H1 (cell line): ENCODE measurements around the gene THYN1. TPM values are rescaled to one million over a fixed set of nuclear protein-coding genes. Genes with fewer than 3 reads are reported as not detected.

Experiments
- ASH2L ChIP-seq: fragments of 200-600, 300-600 bp; sonication (generic); IDR thresholded peaks from one replicate; pipeline ENCODE4 v1.7.1; 2017; ENCODE audit warnings: low read length
- KDM1A ChIP-seq: fragments of 200-600, 300-600 bp; sonication (generic); IDR thresholded peaks from 2 replicates; pipeline ENCODE4 v1.7.1; 2016; ENCODE audit warnings: mild to moderate bottlenecking, low read length, borderline replicate concordance
- KDM4A ChIP-seq: IDR thresholded peaks from one replicate; pipeline ENCODE4 v1.7.1; 2012; ENCODE audit warnings: low read depth, mild to moderate bottlenecking, moderate library complexity, low read length, inconsistent platforms; ENCODE audit not compliant: severe bottlenecking
- POLR2A ChIP-seq, 2 experiments: IDR thresholded peaks; 1 replicate in 1 of 2; 2 replicates in 1 of 2; pipeline ENCODE4 v1.6.1; 2011; ENCODE audit warnings: low read depth in 2 of 2, low read length in 2 of 2, mild to moderate bottlenecking in 2 of 2; ENCODE audit errors: control extremely low read depth in 1 of 2
- POLR2AphosphoS5 ChIP-seq: IDR thresholded peaks from 2 replicates; pipeline ENCODE4 v1.6.1; 2011; ENCODE audit warnings: low read depth, low read length
- POU5F1 ChIP-seq: IDR thresholded peaks from 2 replicates; pipeline ENCODE4 v1.6.1; 2011; ENCODE audit warnings: low read depth, mild to moderate bottlenecking, low read length, moderate library complexity
- RBBP5 ChIP-seq: IDR thresholded peaks from 2 replicates; pipeline ENCODE4 v1.7.1; 2012; ENCODE audit warnings: low read depth, mild to moderate bottlenecking, inconsistent platforms, low read length, moderate library complexity, borderline replicate concordance
- RFX5 ChIP-seq: IDR thresholded peaks from 2 replicates; pipeline ENCODE4 v1.6.1; 2011; ENCODE audit warnings: low read depth, low read length, improper control_type of control experiment, borderline replicate concordance
- TCF12 ChIP-seq: IDR thresholded peaks from 2 replicates; pipeline ENCODE4 v1.6.1; 2011; ENCODE audit warnings: low read depth, mild to moderate bottlenecking, low read length
- TEAD4 ChIP-seq: IDR thresholded peaks from 2 replicates; pipeline ENCODE4 v1.6.1; 2012; ENCODE audit warnings: low read depth, low read length, inconsistent platforms, mixed read lengths
- polyA plus RNA-seq, 7 experiments: library from polyadenylated mRNA; depleted of rRNA in 3 of 7; stranded (reverse) in 5 of 7; unstranded in 2 of 7; fragments of >200 nt in 5 of 7; fragments of 200-250 nt in 2 of 7; gene quantifications; 1 replicate in 5 of 7; 2 replicates in 1 of 7; 4 replicates in 1 of 7; pipeline versions ENCODE4 v1.2.1 to v1.2.3, GENCODE V29; 2011 to 2013; ENCODE audit warnings: missing spikeins in 2 of 7, mixed read lengths in 2 of 7
- total RNA-seq: library from RNA; stranded (reverse); fragmentation: NEBNext Ultra II Directional; extraction: Animal tissue kit (Norgen Biotek cat#: 25700); gene quantifications from 2 replicates; pipeline ENCODE4 v1.2.1, GENCODE V29; 2021
- TF ChIP-seq, protein P1 (sequence below): fragments of 300-600 bp; sonication (generic); IDR thresholded peaks from 2 replicates; pipeline ENCODE4 v1.7.1; 2012; ENCODE audit warnings: low read length, moderate library complexity, mild to moderate bottlenecking, inconsistent platforms; ENCODE audit not compliant: insufficient replicate concordance

The THYN1 gene
- total and polyA plus RNA-seq, 2 of the 8 experiments (the other 6 are each of a cell fraction or from before 2014, with no cell fraction given): 77.3 to 95.1 TPM

DNA sequence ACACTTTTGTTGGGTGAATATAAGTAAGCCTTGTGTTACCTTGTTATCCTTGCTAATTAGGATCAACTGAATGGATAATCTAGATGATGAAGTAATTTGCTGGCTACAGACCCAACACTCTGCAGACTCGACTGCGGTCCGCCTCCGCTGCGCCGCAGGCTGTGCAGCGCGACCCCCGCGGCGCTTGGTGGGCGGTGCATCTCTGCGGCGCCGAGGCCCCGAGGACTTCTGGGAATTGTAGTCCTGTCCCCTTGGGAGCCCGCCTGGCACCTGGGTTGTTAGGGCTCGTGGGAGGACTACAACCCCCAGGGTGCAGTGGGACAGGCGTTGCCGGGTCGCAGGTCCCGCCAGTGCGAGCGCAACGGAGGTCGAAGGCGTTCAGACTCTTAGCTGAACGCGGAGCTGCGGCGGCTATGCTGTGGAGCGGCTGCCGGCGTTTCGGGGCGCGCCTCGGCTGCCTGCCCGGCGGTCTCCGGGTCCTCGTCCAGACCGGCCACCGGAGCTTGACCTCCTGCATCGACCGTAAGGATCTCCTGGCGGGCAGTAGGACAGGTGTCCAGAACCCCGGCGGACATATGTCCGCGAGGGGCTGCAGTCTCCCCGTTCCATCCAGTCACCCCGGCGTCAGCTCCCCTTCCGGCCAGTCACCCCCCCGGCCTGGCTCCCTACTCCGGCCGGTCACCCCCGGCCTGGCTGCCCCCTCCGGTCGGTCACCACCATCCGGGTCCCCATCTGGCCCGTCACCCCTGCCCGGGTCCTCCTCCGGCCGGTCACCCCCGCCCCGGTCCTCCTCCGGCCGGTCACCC is at the start of gene THYN1, which contains the start of gene ACAD8 (continued):
- TF ChIP-seq KDM4A (peak; percentile 41), POLR2AphosphoS5 (0 out of 2 replicates have a peak, but pooled peaks have one; percentile 59), KDM1A (no peak; the same call in 1 of the 2 replicates), TEAD4 (no peak), RFX5 (no peak), POU5F1 (no peak), RBBP5 (peak; percentile 54; the same call in 1 of the 2 replicates), ASH2L (peak; percentile 59), POLR2A (IDR thresholded peaks at IDR 0.05; ENCODE audit: control extremely low read depth in 1 of 2, low read depth in 2 of 2, low read length in 2 of 2) (peak; percentile 38 to 73), TCF12 (no peak)
- TF ChIP-seq, protein P1, sequence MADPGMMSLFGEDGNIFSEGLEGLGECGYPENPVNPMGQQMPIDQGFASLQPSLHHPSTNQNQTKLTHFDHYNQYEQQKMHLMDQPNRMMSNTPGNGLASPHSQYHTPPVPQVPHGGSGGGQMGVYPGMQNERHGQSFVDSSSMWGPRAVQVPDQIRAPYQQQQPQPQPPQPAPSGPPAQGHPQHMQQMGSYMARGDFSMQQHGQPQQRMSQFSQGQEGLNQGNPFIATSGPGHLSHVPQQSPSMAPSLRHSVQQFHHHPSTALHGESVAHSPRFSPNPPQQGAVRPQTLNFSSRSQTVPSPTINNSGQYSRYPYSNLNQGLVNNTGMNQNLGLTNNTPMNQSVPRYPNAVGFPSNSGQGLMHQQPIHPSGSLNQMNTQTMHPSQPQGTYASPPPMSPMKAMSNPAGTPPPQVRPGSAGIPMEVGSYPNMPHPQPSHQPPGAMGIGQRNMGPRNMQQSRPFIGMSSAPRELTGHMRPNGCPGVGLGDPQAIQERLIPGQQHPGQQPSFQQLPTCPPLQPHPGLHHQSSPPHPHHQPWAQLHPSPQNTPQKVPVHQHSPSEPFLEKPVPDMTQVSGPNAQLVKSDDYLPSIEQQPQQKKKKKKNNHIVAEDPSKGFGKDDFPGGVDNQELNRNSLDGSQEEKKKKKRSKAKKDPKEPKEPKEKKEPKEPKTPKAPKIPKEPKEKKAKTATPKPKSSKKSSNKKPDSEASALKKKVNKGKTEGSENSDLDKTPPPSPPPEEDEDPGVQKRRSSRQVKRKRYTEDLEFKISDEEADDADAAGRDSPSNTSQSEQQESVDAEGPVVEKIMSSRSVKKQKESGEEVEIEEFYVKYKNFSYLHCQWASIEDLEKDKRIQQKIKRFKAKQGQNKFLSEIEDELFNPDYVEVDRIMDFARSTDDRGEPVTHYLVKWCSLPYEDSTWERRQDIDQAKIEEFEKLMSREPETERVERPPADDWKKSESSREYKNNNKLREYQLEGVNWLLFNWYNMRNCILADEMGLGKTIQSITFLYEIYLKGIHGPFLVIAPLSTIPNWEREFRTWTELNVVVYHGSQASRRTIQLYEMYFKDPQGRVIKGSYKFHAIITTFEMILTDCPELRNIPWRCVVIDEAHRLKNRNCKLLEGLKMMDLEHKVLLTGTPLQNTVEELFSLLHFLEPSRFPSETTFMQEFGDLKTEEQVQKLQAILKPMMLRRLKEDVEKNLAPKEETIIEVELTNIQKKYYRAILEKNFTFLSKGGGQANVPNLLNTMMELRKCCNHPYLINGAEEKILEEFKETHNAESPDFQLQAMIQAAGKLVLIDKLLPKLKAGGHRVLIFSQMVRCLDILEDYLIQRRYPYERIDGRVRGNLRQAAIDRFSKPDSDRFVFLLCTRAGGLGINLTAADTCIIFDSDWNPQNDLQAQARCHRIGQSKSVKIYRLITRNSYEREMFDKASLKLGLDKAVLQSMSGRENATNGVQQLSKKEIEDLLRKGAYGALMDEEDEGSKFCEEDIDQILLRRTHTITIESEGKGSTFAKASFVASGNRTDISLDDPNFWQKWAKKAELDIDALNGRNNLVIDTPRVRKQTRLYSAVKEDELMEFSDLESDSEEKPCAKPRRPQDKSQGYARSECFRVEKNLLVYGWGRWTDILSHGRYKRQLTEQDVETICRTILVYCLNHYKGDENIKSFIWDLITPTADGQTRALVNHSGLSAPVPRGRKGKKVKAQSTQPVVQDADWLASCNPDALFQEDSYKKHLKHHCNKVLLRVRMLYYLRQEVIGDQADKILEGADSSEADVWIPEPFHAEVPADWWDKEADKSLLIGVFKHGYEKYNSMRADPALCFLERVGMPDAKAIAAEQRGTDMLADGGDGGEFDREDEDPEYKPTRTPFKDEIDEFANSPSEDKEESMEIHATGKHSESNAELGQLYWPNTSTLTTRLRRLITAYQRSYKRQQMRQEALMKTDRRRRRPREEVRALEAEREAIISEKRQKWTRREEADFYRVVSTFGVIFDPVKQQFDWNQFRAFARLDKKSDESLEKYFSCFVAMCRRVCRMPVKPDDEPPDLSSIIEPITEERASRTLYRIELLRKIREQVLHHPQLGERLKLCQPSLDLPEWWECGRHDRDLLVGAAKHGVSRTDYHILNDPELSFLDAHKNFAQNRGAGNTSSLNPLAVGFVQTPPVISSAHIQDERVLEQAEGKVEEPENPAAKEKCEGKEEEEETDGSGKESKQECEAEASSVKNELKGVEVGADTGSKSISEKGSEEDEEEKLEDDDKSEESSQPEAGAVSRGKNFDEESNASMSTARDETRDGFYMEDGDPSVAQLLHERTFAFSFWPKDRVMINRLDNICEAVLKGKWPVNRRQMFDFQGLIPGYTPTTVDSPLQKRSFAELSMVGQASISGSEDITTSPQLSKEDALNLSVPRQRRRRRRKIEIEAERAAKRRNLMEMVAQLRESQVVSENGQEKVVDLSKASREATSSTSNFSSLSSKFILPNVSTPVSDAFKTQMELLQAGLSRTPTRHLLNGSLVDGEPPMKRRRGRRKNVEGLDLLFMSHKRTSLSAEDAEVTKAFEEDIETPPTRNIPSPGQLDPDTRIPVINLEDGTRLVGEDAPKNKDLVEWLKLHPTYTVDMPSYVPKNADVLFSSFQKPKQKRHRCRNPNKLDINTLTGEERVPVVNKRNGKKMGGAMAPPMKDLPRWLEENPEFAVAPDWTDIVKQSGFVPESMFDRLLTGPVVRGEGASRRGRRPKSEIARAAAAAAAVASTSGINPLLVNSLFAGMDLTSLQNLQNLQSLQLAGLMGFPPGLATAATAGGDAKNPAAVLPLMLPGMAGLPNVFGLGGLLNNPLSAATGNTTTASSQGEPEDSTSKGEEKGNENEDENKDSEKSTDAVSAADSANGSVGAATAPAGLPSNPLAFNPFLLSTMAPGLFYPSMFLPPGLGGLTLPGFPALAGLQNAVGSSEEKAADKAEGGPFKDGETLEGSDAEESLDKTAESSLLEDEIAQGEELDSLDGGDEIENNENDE: no peak
